HepG2 (cell line): ENCODE data around the gene NUAK1. TPM values are rescaled to one million over a fixed set of nuclear protein-coding genes. Genes with fewer than 3 reads are reported as not detected.

ENCODE experiments used
- ATAC-seq: fragments of 200-7000 bp; cut with Tn5 transposase; 3 replicates; pipeline ENCODE4 v1.9.1; 2020; ENCODE audit warnings: mild to moderate bottlenecking, moderate library complexity
- BruUV-seq: library from RNA; stranded (reverse); fragments of 400-500 nt; replicated peaks from 2 replicates; lab custom pipeline; 2021; lab: Mats Ljungman, UMichigan
- CTCF ChIA-PET: fragments of 300-600 bp; formaldehyde crosslinking; extraction: SDS; loops from one replicate; lab custom pipeline; 2021; ENCODE audit warnings: low total read pairs, inconsistent platforms, low intra/inter-chr PET ratio; lab: Yijun Ruan, JAX
- POLR2A ChIA-PET: fragments of 350-600 bp; sonication (Branson Sonifier 250); formaldehyde crosslinking; loops from one replicate; lab custom pipeline; 2020; ENCODE audit warnings: antibody characterized with exemption, inconsistent platforms; lab: Yijun Ruan, JAX
- DNase-seq: peaks from one replicate; pipeline ENCODE4 v3.0.0-alpha.2; 2015; ENCODE audit warnings: low spot score
- FAIRE-seq: peaks from 3 replicates; lab custom pipeline; 2011; peaks lifted over from hg19 to GRCh38; lab: Jason Lieb, UNC
- H2AFZ ChIP-seq: one replicate; pipeline ENCODE4 v1.6.1; 2011; ENCODE audit warnings: low read length, inconsistent platforms
- H3K27ac ChIP-seq: fragments of 300-600 bp; 3 replicates; pipeline ENCODE4 v1.8.0; 2011; ENCODE audit warnings: mixed run types, mild to moderate bottlenecking, mixed read lengths, low read length, inconsistent platforms; ENCODE audit not compliant: insufficient read depth; ENCODE audit errors: extremely low read length
- H3K27me3 ChIP-seq, 2 experiments: fragments of 200-600 bp in 1 of 2; 2 replicates in 1 of 2; 3 replicates in 1 of 2; pipeline versions ENCODE4 v1.6.0 to v1.8.0; 2011; ENCODE audit warnings: low read length in 2 of 2, mild to moderate bottlenecking in 2 of 2, moderate library complexity in 2 of 2, inconsistent platforms in 1 of 2; ENCODE audit not compliant: insufficient read depth in 2 of 2, control insufficient read depth in 1 of 2
- H3K36me3 ChIP-seq, 2 experiments: fragments of 200-600 bp in 1 of 2; replicated peaks in 1 of 2; 2 replicates in 1 of 2; 3 replicates in 1 of 2; pipeline versions ENCODE4 v1.5.1 to v1.8.0; 2011; ENCODE audit warnings: low read length in 2 of 2, inconsistent platforms in 1 of 2; ENCODE audit not compliant: insufficient read depth in 2 of 2, control insufficient read depth in 1 of 2
- H3K4me1 ChIP-seq: 2 replicates; pipeline ENCODE4 v1.5.1; 2012; ENCODE audit warnings: low read length, inconsistent platforms; ENCODE audit not compliant: insufficient read depth
- H3K4me2 ChIP-seq: 2 replicates; pipeline ENCODE4 v1.6.0; 2011; ENCODE audit warnings: low read depth, low read length, inconsistent platforms
- H3K4me3 ChIP-seq, 3 experiments: fragments of 200-600 bp in 1 of 3; sonication (generic), shearing (Covaris generic) in 1 of 3; replicated peaks in 1 of 3; 2 replicates each; pipeline ENCODE4 v1.5.1; 2011 to 2016; ENCODE audit warnings: low read length in 3 of 3, inconsistent platforms in 2 of 3, low read depth in 2 of 3, mild to moderate bottlenecking in 2 of 3, control low read depth in 1 of 3, mixed read lengths in 1 of 3; ENCODE audit not compliant: insufficient read depth in 1 of 3
- H3K79me2 ChIP-seq: one replicate; pipeline ENCODE4 v1.6.1; 2011; ENCODE audit warnings: low read length, inconsistent platforms; ENCODE audit not compliant: insufficient read depth
- H3K9ac ChIP-seq: 2 replicates; pipeline ENCODE4 v1.6.0; 2011; ENCODE audit warnings: mild to moderate bottlenecking, low read depth, low read length, inconsistent platforms; ENCODE audit not compliant: insufficient read depth
- H3K9me3 ChIP-seq: 2 replicates; pipeline ENCODE4 v1.5.1; 2012; ENCODE audit warnings: mild to moderate bottlenecking, low read length
- H4K20me1 ChIP-seq: 2 replicates; pipeline ENCODE4 v1.6.0; 2011; ENCODE audit warnings: inconsistent platforms, mild to moderate bottlenecking, low read length, moderate library complexity; ENCODE audit not compliant: insufficient read depth
- ATF1 ChIP-seq: IDR thresholded peaks from 2 replicates; pipeline ENCODE4 v1.6.1; 2016; ENCODE audit warnings: mild to moderate bottlenecking, control low read depth
- CBX2 ChIP-seq, 2 experiments: fragments of 200-600 bp in 1 of 2; sonication (generic); formaldehyde crosslinking in 1 of 2; IDR thresholded peaks; 2 replicates each; pipeline versions ENCODE4 v1.7.0 to v1.8.1; 2018 to 2022; ENCODE audit warnings: low read depth in 2 of 2, low read length in 1 of 2, mild to moderate bottlenecking in 1 of 2, missing genetic modification reagents in 1 of 2
- MED8 ChIP-seq: sonication (generic); formaldehyde crosslinking; IDR thresholded peaks from 2 replicates; pipeline ENCODE4 v1.8.1; 2023; ENCODE audit warnings: mild to moderate bottlenecking, missing genetic modification reagents; ENCODE audit not compliant: insufficient replicate concordance
- MYNN ChIP-seq: sonication (generic); formaldehyde crosslinking; IDR thresholded peaks from 2 replicates; pipeline ENCODE4 v1.4.0; 2020; ENCODE audit warnings: mild to moderate bottlenecking, low read depth, missing genetic modification reagents
- NFE2L2 ChIP-seq: fragments of 150-350 bp; IDR thresholded peaks from 2 replicates; pipeline ENCODE4 v1.6.1; 2014; ENCODE audit warnings: low read length
- NFKB2 ChIP-seq: sonication (generic); formaldehyde crosslinking; IDR thresholded peaks from 2 replicates; pipeline ENCODE4 v1.4.0; 2020; ENCODE audit warnings: missing genetic modification reagents, borderline replicate concordance
- RBM39 ChIP-seq: fragments of 200-400 bp; formaldehyde crosslinking; IDR thresholded peaks from one replicate; pipeline ENCODE4 v1.6.1; 2018; ENCODE audit warnings: antibody characterized with exemption, mild to moderate bottlenecking, low read depth, low read length; ENCODE audit not compliant: poor library complexity, severe bottlenecking
- SAFB2 ChIP-seq: sonication (generic); formaldehyde crosslinking; IDR thresholded peaks from 2 replicates; pipeline ENCODE4 v1.5.1; 2020; ENCODE audit warnings: missing genetic modification reagents, low read depth, mild to moderate bottlenecking, borderline replicate concordance
- TCF12 ChIP-seq, 2 experiments: fragments of 450-650 bp in 1 of 2; sonication (generic) in 1 of 2; formaldehyde crosslinking in 1 of 2; IDR thresholded peaks; 2 replicates each; pipeline versions ENCODE4 v1.6.1 to v1.8.0; 2017 to 2022; ENCODE audit warnings: antibody characterized with exemption in 1 of 2, mild to moderate bottlenecking in 1 of 2, missing genetic modification reagents in 1 of 2, moderate library complexity in 1 of 2
- TOPORS ChIP-seq: sonication (generic); formaldehyde crosslinking; IDR thresholded peaks from 2 replicates; pipeline ENCODE4 v1.8.0; 2023; ENCODE audit warnings: mild to moderate bottlenecking, missing genetic modification reagents
- ZBTB4 ChIP-seq: sonication (generic); formaldehyde crosslinking; IDR thresholded peaks from 2 replicates; pipeline ENCODE4 v1.4.0; 2020; ENCODE audit warnings: missing genetic modification reagents, mild to moderate bottlenecking, borderline replicate concordance
- ZFP1 ChIP-seq: IDR thresholded peaks from 2 replicates; pipeline ENCODE4 v1.6.1; 2016
- ZNF10 ChIP-seq: sonication (generic); formaldehyde crosslinking; IDR thresholded peaks from 2 replicates; pipeline ENCODE4 v1.4.0; 2020; ENCODE audit warnings: mild to moderate bottlenecking, low read depth, missing genetic modification reagents, borderline replicate concordance
- ZNF234 ChIP-seq: sonication (generic); formaldehyde crosslinking; conservative IDR thresholded peaks from 2 replicates; pipeline ENCODE4 v1.5.1; 2020; ENCODE audit warnings: mild to moderate bottlenecking, missing genetic modification reagents
- WGBS: methylation state at CpG from one replicate; pipeline ENCODE4 v1.1.6; 2017; ENCODE audit warnings: low lambda C conversion rate; 5-methylcytosine and 5-hydroxymethylcytosine counted together
- in situ Hi-C: cut with HindIII; loops from 2 replicates; pipeline ENCODE4 v1.10.0; 2017; ENCODE audit warnings: low pct_unique_long_range_greater_than_20kb; ENCODE audit not compliant: extremely low pct_ligation_motif_present
- intact Hi-C: fragments of 100-400 bp; cut with micrococcal nuclease; formaldehyde crosslinking; loops from one replicate; pipeline ENCODE4 v1.10.0; 2022; ENCODE audit not compliant: unreplicated experiment
- polyA plus RNA-seq, 8 experiments: library from polyadenylated mRNA; depleted of rRNA in 3 of 8; stranded (reverse) in 7 of 8; unstranded in 1 of 8; fragments of >200 nt; fragmentation: Illumina TruSeq in 4 of 8; extraction: Trizol in 4 of 8; gene quantifications; 2 replicates each; pipeline versions ENCODE4 v1.2.1 to v1.2.3, GENCODE V29; 2011 to 2016; ENCODE audit warnings: low read depth in 4 of 8, missing spikeins in 1 of 8, mixed read lengths in 1 of 8; ENCODE audit not compliant: insufficient read depth in 1 of 8
- total RNA-seq, 5 experiments: library from RNA; depleted of rRNA; stranded (reverse); fragments of >200 nt; fragmentation: Illumina TruSeq; extraction: Trizol; gene quantifications; 2 replicates each; pipeline ENCODE4 v1.2.3, GENCODE V29; 2016; ENCODE audit warnings: low read depth in 1 of 5
- TF ChIP-seq, protein P1 (sequence below): sonication (generic); formaldehyde crosslinking; IDR thresholded peaks from 2 replicates; pipeline ENCODE4 v1.5.0; 2020; ENCODE audit warnings: mild to moderate bottlenecking, missing genetic modification reagents, borderline replicate concordance

The NUAK1 gene
- total and polyA plus RNA-seq, 2 of the 13 experiments (the other 11 are each of a cell fraction or from before 2014, with no cell fraction given) = 1.7 to 1.9 TPM

GRCh38 chr12:106048016-106048415 is 90.7 kb downstream of the NUAK1 start:
- Histone ChIP-seq H3K79me2 (no peaks in the 10 kb centered on the region), H3K4me2 (no peak overlapping the region), H3K9ac (no peak overlapping the region), H3K4me3 (no peak overlapping the region), H4K20me1 (no peaks in the 10 kb centered on the region), H2AFZ (no peak overlapping the region), H3K9me3 (no peaks in the 10 kb centered on the region), H3K27me3 (peaks cover 4 to 14% of the 10 kb centered on the region in 2 experiments; a peak in 3 of 5 replicates), H3K27ac (no peak overlapping the region), H3K4me1 (no peaks in the 10 kb centered on the region), H3K36me3 (no peaks in the 10 kb centered on the region)
- WGBS = 0% methylated on average over 1 of the region's 1 CpG
- no peak for DNase-seq
- ATAC-seq = no peak
- FAIRE-seq = no peak
- no TSS peak for BruUV-seq
- intact Hi-C loops = loop anchor here (5.0 kb wide), 1 partner anchor 49 kb away; no protein-coding TSS in a partner anchor
- CTCF ChIA-PET = no interaction called here
- in situ Hi-C loops = no loop called here
- TF ChIP-seq RBM39 (no peak), ZNF234 (CRISPR knock-in tag) (no peak), NFKB2 (CRISPR knock-in tag) (no peak), SAFB2 (CRISPR knock-in tag) (no peak), ZBTB4 (CRISPR knock-in tag) (no peak), CBX2 (IDR thresholded peaks at IDR 0.05; ENCODE audit: low read depth, low read length) (no peak), CBX2 (CRISPR knock-in tag; IDR thresholded peaks at IDR 0.05; ENCODE audit: low read depth) (no peak), ATF1 (CRISPR knock-in tag) (no peak), MYNN (no peak), MED8 (CRISPR knock-in tag) (no peak), TOPORS (no peak), ZNF10 (CRISPR knock-in tag) (no peak), NFE2L2 (no peak), TCF12 (IDR thresholded peaks at IDR 0.05) (no peak), TCF12 (CRISPR knock-in tag; IDR thresholded peaks at IDR 0.05) (no peak), ZFP1 (CRISPR knock-in tag) (no peak)
- TF ChIP-seq, protein P1, sequence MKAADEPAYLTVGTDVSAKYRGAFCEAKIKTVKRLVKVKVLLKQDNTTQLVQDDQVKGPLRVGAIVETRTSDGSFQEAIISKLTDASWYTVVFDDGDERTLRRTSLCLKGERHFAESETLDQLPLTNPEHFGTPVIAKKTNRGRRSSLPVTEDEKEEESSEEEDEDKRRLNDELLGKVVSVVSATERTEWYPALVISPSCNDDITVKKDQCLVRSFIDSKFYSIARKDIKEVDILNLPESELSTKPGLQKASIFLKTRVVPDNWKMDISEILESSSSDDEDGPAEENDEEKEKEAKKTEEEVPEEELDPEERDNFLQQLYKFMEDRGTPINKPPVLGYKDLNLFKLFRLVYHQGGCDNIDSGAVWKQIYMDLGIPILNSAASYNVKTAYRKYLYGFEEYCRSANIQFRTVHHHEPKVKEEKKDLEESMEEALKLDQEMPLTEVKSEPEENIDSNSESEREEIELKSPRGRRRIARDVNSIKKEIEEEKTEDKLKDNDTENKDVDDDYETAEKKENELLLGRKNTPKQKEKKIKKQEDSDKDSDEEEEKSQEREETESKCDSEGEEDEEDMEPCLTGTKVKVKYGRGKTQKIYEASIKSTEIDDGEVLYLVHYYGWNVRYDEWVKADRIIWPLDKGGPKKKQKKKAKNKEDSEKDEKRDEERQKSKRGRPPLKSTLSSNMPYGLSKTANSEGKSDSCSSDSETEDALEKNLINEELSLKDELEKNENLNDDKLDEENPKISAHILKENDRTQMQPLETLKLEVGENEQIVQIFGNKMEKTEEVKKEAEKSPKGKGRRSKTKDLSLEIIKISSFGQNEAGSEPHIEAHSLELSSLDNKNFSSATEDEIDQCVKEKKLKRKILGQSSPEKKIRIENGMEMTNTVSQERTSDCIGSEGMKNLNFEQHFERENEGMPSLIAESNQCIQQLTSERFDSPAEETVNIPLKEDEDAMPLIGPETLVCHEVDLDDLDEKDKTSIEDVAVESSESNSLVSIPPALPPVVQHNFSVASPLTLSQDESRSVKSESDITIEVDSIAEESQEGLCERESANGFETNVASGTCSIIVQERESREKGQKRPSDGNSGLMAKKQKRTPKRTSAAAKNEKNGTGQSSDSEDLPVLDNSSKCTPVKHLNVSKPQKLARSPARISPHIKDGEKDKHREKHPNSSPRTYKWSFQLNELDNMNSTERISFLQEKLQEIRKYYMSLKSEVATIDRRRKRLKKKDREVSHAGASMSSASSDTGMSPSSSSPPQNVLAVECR (CRISPR knock-in tag) = no peak
- POLR2A ChIA-PET = no interaction called here
